ENCODE data around the gene SMOC1.

- peak in 1 of 2 donors; percentile 55 for TF ChIP-seq CTCF (conservative IDR thresholded peaks at IDR 0.05 in 1 of 2, IDR thresholded peaks at IDR 0.05 in 1 of 2; ENCODE audit: low read depth in 1 of 2, low read length in 2 of 2)
- TF ChIP-seq EZH2 (IDR thresholded peaks at IDR 0.05; ENCODE audit: low read length, missing control alignments): no peak
These were observed 1.7 kb upstream of the SMOC1 start for GRCh38 chr14:69877492-69877891.

All from fibroblast of lung (primary cell).